Kidney epithelial cell (primary cell): ENCODE data around the gene IER3. TPM values are rescaled to one million over a fixed set of nuclear protein-coding genes. Genes with fewer than 3 reads are reported as not detected.
A peak's percentile ranks its signal among the peaks of the same experiment; 100 is the strongest.
"Not testable (repeated sequence)": the region's sequence is repeated elsewhere in the genome, so short reads cannot be mapped to it uniquely, and the experiment has no call there.

Experiments
- DNase-seq: peaks from one replicate; pipeline ENCODE4 v3.0.0-alpha.2; 2010; ENCODE audit warnings: low read depth
- H3K27me3 ChIP-seq: 2 replicates; pipeline ENCODE4 v1.6.0; 2011; ENCODE audit warnings: low read length; ENCODE audit not compliant: control insufficient read depth, insufficient read depth
- H3K36me3 ChIP-seq: 2 replicates; pipeline ENCODE4 v1.5.1; 2011; ENCODE audit warnings: low read length; ENCODE audit not compliant: control insufficient read depth, insufficient read depth
- H3K4me3 ChIP-seq: 2 replicates; pipeline ENCODE4 v1.5.1; 2011; ENCODE audit warnings: low read depth, mild to moderate bottlenecking, control low read depth, low read length
- CTCF ChIP-seq: IDR thresholded peaks from 2 replicates; pipeline ENCODE4 v1.5.1; 2011; ENCODE audit warnings: mild to moderate bottlenecking, moderate library complexity, low read length, control low read depth, inconsistent platforms; ENCODE audit not compliant: insufficient read depth, poor library complexity, severe bottlenecking
- total RNA-seq: library from RNA; depleted of rRNA; stranded (reverse); fragments of >200 nt; gene quantifications from 2 replicates; pipeline ENCODE4 v1.2.3, GENCODE V29; 2015

The IER3 gene
- total RNA-seq, 1 donor from 2014 or later, result 229 TPM

DNA sequence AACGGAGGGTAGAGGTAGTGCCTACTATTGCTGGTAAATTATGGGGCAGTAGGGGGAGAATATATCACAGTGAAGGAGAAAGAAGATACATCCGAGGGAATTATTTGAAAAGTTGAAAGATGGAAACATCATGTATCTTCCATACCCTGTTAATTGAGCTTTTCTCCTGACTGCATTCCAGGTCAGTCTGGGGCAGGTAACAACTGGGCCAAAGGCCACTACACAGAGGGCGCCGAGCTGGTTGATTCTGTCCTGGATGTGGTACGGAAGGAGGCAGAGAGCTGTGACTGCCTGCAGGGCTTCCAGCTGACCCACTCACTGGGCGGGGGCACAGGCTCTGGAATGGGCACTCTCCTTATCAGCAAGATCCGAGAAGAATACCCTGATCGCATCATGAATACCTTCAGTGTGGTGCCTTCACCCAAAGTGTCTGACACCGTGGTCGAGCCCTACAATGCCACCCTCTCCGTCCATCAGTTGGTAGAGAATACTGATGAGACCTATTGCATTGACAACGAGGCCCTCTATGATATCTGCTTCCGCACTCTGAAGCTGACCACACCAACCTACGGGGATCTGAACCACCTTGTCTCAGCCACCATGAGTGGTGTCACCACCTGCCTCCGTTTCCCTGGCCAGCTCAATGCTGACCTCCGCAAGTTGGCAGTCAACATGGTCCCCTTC, 21.0 kb downstream of the IER3 start:
- not testable (repeated sequence) for H3K27me3 ChIP-seq, H3K36me3 ChIP-seq, DNase-seq
- H3K4me3 ChIP-seq, result peak overlapping the region; percentile 15

DNA sequence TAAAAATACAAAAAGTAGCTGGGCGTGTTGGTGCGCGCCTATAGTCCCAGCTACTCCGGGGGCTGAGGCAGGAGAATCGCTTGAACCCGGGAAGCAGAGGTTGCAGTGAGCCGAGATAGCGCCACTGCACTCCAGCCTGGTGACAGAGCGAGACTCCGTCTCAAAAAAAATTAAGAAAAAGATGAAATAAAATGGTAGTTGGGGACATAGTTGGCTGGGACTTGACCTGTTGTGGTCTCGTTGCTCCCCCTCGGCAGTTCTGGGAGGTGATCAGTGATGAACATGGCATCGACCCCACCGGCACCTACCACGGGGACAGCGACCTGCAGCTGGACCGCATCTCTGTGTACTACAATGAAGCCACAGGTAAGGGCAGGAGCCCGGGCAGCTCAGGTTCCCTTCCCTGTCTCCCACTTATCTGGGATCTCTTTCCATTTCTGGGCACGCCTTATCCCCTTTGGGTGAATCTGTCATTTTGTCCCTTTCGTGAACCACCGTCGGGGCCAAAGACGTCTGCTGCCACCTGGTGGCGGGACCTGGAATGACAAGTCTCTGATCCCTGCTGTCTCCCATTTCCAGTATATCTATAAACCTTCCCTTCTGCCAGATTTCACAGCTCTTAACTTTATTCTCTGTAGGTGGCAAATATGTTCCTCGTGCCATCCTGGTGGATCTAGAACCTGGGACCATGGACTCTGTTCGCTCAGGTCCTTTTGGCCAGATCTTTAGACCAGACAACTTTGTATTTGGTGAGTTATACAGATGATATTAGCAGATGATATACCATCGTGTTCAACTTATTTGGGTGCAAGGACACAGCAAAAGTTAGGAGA, 21.9 kb downstream of the IER3 start:
- peak; percentile 91 for TF ChIP-seq CTCF
- H3K36me3 ChIP-seq, result peaks cover 6% of the 10 kb centered on the region
- DNase-seq, result no peak

DNA sequence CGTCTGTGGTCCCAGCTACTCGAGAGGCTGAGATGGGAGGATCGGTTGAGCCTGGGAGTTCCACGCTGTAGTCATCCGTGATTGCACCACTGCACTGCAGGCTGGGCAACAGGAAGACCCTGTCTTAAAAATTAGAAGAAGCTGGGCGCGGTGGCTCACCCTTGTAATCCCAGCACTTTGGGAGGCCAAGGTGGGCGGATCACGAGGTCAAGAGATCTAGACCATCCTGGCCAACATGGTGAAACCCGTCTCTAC, 22.4 kb downstream of the IER3 start:
- H3K4me3 ChIP-seq, result peak overlapping the region; percentile 86
- not testable (repeated sequence) for H3K36me3 ChIP-seq, DNase-seq, H3K27me3 ChIP-seq

More for the DNA sequence above, 21.9 kb downstream of the IER3 start:
- peak overlapping the region; percentile 86 for H3K4me3 ChIP-seq
- H3K27me3 ChIP-seq, result no peaks in the 10 kb centered on the region

DNA sequence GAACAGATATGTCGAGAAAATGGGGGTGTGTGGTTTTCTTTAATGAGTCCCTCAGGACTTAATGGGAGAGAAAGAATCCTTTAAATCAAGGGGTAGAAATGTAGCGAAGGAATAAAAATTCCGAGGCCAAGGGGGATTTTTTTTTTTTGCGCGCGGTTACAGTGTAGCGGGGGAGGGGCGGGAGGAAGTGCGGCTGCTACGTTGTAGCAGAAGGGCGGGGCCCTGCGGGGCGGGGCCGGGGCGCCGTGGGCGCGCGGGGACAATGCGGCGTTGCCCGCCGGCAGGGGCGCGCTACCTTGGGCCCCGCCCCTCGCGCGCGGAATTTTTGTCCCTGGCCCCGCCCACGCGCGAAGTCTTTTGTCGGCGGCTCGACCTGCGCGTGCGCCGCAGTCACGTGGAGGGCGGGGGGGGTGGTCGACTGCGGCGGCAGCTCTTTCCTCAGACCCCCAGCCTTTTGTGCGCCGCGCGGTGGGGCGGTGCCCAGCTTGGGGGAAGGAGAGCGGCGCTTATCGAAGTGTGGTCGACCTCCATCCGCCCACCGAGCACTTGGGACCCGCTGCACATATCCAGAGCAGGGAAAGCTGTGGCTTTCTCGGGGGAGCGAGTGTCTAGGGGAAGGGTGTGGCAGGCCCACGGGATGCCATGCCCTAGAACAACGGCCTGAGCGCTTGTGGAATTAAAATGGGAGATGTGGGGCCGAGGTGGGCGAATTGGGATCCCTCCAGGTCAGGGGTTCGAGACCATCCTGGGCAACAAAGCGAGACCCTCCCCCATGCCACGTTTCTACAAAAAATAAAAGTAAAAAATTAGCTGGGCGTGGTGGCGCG, 22.9 kb downstream of the IER3 start:
- Histone ChIP-seq H3K4me3 (peak overlapping the region; percentile 86), H3K27me3 (no peaks in the 10 kb centered on the region), H3K36me3 (peaks cover 6% of the 10 kb centered on the region)
- no peak for DNase-seq
- no peak for TF ChIP-seq CTCF

- H3K4me3 ChIP-seq, result peak overlapping the region; percentile 86
- DNase-seq, result no peak
- peaks cover 6% of the 10 kb centered on the region for H3K36me3 ChIP-seq
- no peak for TF ChIP-seq CTCF
- no peaks in the 10 kb centered on the region for H3K27me3 ChIP-seq
These were observed 23.6 kb downstream of the IER3 start for GRCh38 chr6:30720738-30721197.

DNA sequence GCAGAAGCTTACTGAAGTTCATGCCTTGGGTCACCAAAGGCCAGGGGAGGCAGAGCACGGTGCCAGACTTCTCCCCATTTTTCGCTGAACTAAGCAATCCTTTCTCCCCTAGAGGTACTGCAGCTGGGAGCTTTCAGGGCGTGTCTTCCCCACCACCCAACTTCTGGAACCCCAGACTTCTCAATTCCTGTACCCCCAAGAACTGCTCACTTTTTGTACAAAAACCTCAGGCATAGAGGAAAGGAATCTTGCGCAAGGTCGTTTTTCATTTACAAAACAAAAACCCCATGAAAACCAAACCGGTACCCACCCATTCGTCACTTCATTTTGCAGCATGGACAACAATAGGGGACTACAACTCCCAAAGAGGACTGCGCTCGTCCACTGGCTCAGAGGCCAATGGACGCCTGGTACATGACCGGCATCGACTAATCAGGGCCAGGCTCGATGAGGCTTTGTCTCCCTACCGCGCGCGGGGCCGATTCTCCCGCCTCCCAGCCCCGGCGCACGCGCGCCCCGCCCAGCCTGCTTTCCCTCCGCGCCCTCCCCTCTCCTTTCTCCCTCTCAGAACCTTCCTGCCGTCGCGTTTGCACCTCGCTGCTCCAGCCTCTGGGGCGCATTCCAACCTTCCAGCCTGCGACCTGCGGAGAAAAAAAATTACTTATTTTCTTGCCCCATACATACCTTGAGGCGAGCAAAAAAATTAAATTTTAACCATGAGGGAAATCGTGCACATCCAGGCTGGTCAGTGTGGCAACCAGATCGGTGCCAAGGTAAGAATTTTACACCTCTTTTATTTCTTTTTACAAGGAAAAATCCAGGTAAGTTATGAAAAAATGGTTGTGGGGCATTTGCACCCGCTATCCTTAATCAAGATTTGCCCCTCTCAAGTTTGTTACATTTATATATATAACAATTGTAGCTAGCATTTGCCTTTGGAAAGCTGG, 24.3 kb downstream of the IER3 start, which contains the start of gene TUBB:
Gene TUBB (plus strand): TSS at position 562 of the 947 bp plus-strand sequence. CDS start 155 bp downstream, at position 717.
- Histone ChIP-seq H3K27me3 (no peaks in the 10 kb centered on the region), H3K36me3 (peaks cover 6% of the 10 kb centered on the region), H3K4me3 (peak within 1 kb of the TSS; percentile 86)
- no peak for TF ChIP-seq CTCF
- peak; percentile 88 for DNase-seq
